Ovary (tissue), 9 donors: ENCODE results near the gene CTCF. TPM values are rescaled to one million over a fixed set of nuclear protein-coding genes. Genes with fewer than 3 reads are reported as not detected.

ENCODE experiments used
- DNase-seq, 5 donors: peaks; one replicate each; pipeline ENCODE4 v3.0.0-alpha.2; 2019 to 2020
- H3K27ac ChIP-seq, 2 donors: fragments of 200-600 bp; one replicate each; pipeline versions ENCODE4 v1.5.1 to v1.8.0; 2019 to 2022
- H3K27me3 ChIP-seq: fragments of 200-600 bp; one replicate; pipeline ENCODE4 v1.8.0; 2022
- H3K36me3 ChIP-seq: fragments of 200-600 bp; sonication (generic); one replicate; pipeline ENCODE4 v1.5.1; 2019
- H3K4me1 ChIP-seq: one replicate; pipeline ENCODE4 v1.8.1; 2013; ENCODE audit warnings: mild to moderate bottlenecking, moderate library complexity; ENCODE audit not compliant: insufficient read depth
- H3K4me3 ChIP-seq: fragments of 200-600 bp; sonication (generic); one replicate; pipeline ENCODE4 v1.5.1; 2017
- H3K9me3 ChIP-seq, 2 donors: fragments of 200-600 bp in 1 of 2; sonication (generic) in 1 of 2; one replicate each; pipeline versions ENCODE4 v1.5.1 to v1.8.1; 2013 to 2019; ENCODE audit warnings: mild to moderate bottlenecking in 1 of 2, moderate library complexity in 1 of 2
- CTCF ChIP-seq, 3 donors: fragments of 450-650 bp in 2 of 3; fragments of 200-600 bp in 1 of 3; IDR thresholded peaks; one replicate each; pipeline versions ENCODE4 v1.5.1 to v1.8.0; 2016 to 2022; ENCODE audit warnings: antibody characterized with exemption in 3 of 3, mild to moderate bottlenecking in 1 of 3
- EP300 ChIP-seq: sonication (generic); formaldehyde crosslinking; IDR thresholded peaks from one replicate; pipeline ENCODE4 v1.6.1; 2017; ENCODE audit warnings: antibody characterized with exemption
- POLR2A ChIP-seq: fragments of 450-650 bp; IDR thresholded peaks from one replicate; pipeline ENCODE4 v1.6.1; 2017; ENCODE audit warnings: antibody characterized with exemption, mild to moderate bottlenecking, moderate library complexity
- WGBS, 3 donors: extraction: QIAGEN DNeasy Blood & Tissue Kit in 1 of 3; methylation state at CpG; one replicate each; pipeline versions ENCODE4 v1.1.5 to v1.1.7; 2013 to 2017; 5-methylcytosine and 5-hydroxymethylcytosine counted together
- intact Hi-C, 4 donors: fragments of 100-400 bp; cut with DNase I; formaldehyde crosslinking; loops; one replicate each; pipeline versions ENCODE4 v1.11.0 to v1.15.1; 2022 to 2023
- polyA plus RNA-seq, 2 donors: library from polyadenylated mRNA; stranded (reverse); fragments of 200-250 nt in 1 of 2; fragments of 350-450 nt in 1 of 2; fragmentation: Illumina TruSeq in 1 of 2; extraction: RNeasy Lipid Tissue Mini Kit (QIAGEN cat#74804) in 1 of 2; gene quantifications; one replicate each; pipeline ENCODE4 v1.2.3, GENCODE V29; 2013 to 2014
- total RNA-seq, 7 donors: library from RNA; depleted of rRNA in 2 of 7; stranded (reverse); fragments of >200 nt in 2 of 7; fragmentation: NEBNext Ultra II Directional in 3 of 7; extraction: Animal tissue kit (Norgen Biotek cat#: 25700) in 3 of 7; gene quantifications; one replicate each; pipeline versions ENCODE4 v1.1.0 to v1.2.4, GENCODE V29; 2016 to 2023
- donor health status: DM: no; HTN: no; CAD: no; lungs with moderate emphysema.
- donor health status: DM: no; HTN: no; CAD: no.
- donor health status: Bipolar disorder and iron deficiency.
- donor health status: DM: yes; HTN: yes; CAD: no.
- donor health status: DM: no; HTN: no; CAD: no.
- donor health status: DM: yes; HTN: yes; CAD: no.

The CTCF gene
- total and polyA plus RNA-seq, 9 donors = 21.0 to 48.4 (median 42.2) TPM

DNA sequence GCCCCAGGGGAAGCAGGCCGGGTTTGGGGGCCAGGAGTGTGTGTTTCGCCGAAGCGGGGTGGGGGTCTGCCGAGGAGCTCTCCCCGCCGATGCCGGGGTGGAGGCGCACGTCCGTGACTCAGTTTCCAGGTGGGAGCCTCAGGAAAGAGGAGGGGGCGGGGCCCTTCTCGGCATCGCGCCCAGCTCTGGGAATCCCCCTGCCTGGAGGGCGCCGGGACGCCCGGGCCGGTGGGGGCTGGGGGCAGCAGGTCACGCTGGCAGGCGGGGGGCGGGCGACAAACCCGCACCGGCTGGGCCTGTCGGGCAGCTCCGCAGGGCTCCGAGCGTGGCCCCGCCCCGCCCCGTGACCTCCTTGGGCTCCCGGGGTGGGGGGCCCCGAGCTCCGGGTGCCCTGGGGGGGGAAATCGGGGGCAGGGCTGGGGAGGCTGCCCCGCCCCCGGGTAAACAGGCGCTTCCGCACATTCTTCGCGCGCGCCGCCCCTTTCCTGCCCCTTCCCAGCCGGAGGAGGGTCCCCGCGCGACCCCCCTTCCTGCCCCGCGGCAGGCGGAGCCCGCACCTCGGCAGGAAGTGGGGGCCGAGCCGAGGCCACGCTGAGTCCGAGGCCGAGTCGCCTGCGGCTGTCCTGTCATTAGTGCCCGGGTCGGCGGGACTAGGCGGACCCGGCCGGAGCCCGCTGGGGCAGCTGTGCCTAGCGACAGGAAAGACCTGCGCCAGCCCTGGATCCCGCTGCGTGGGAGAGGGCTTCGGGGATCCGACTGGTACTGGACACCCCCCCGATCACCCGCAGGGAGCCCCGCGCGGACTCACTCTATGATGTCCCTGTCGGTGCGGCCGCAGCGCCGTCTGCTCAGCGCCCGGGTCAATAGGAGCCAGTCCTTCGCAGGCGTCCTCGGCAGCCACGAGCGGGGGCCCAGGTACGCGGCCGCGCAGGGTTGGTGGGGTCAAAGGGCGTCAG, 24.4 kb upstream of the CTCF start:
- peak overlapping the region; percentile 61 to 71 for H3K27ac ChIP-seq
- H3K36me3 ChIP-seq = no peaks in the 10 kb centered on the region
- H3K4me3 ChIP-seq = peak overlapping the region; percentile 51
- H3K4me1 ChIP-seq = peaks cover 5% of the 10 kb centered on the region
- DNase-seq = peak; percentile 59 to 76 (median 71)
- intact Hi-C loops = no loop called here
- no peaks in the 10 kb centered on the region for H3K27me3 ChIP-seq
- no peaks in the 10 kb centered on the region for H3K9me3 ChIP-seq
- 0 to 2% (median 2%) methylated on average over 15 to 97 of the region's 97 CpGs for WGBS, 3 donors
- TF ChIP-seq POLR2A (no peak), CTCF (IDR thresholded peaks at IDR 0.05) (no peak), EP300 (no peak)

DNA sequence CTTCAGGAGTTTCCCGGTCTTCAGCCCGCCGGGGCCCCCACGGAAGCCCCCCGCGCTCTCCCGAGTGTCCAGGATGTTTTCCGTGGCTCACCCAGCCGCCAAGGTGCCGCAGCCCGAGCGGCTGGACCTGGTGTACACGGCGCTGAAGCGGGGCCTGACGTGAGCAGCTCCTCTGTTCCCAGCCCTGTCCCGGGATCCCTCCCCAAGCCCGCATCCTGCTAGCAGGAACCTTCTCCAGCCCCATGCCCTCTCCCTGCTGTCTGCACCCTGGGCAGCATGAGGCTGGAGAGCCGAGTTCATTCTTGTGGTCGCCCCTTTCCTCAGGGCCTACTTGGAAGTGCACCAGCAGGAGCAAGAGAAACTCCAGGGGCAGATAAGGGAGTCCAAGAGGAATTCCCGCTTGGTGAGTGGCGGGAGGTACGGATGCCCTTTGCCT, 23.6 kb upstream of the CTCF start:
- 33 to 39% (median 35%) methylated on average over 8 to 23 of the region's 23 CpGs for WGBS, 3 donors
- peak in 2 of 5 donors; percentile 35 to 53 for DNase-seq
- Histone ChIP-seq H3K27ac (peak overlapping the region; percentile 61 to 71), H3K4me1 (peaks cover 5% of the 10 kb centered on the region), H3K27me3 (no peaks in the 10 kb centered on the region), H3K4me3 (peak overlapping the region; percentile 51), H3K36me3 (no peaks in the 10 kb centered on the region), H3K9me3 (no peaks in the 10 kb centered on the region)
- intact Hi-C loops = no loop called here
- TF ChIP-seq EP300 (no peak), POLR2A (no peak), CTCF (IDR thresholded peaks at IDR 0.05) (no peak)

GRCh38 chr16:67539271-67539670, 23.1 kb upstream of the CTCF start:
- peak in 1 of 5 donors; percentile 29 for DNase-seq
- Histone ChIP-seq H3K27ac (peak overlapping the region in 1 of 2 donors; percentile 61), H3K9me3 (no peaks in the 10 kb centered on the region), H3K27me3 (no peaks in the 10 kb centered on the region), H3K4me3 (no peak overlapping the region), H3K36me3 (no peaks in the 10 kb centered on the region), H3K4me1 (peaks cover 5% of the 10 kb centered on the region)
- WGBS, 3 donors = 58 to 70% (median 63%) methylated on average over 4 of the region's 4 CpGs
- TF ChIP-seq CTCF (IDR thresholded peaks at IDR 0.05) = no peak
- no peak for TF ChIP-seq POLR2A
- TF ChIP-seq EP300 = no peak
- intact Hi-C loops = no loop called here

GRCh38 chr16:67539691-67540635, 22.4 kb upstream of the CTCF start:
- Histone ChIP-seq H3K4me3 (no peak overlapping the region), H3K9me3 (no peaks in the 10 kb centered on the region), H3K27ac (no peak overlapping the region), H3K27me3 (no peaks in the 10 kb centered on the region), H3K36me3 (no peaks in the 10 kb centered on the region), H3K4me1 (peaks cover 5% of the 10 kb centered on the region)
- TF ChIP-seq CTCF (IDR thresholded peaks at IDR 0.05) (no peak), POLR2A (no peak), EP300 (no peak)
- 81% methylated on average over 27 of the region's 27 CpGs for WGBS, 3 donors
- DNase-seq = peak in 3 of 5 donors; percentile 22 to 40 (median 30)
- intact Hi-C loops = loop anchor here in 1 of 4 donors (10.0 kb wide), 1 partner anchor 105 kb away; the partner anchor contains the start of gene CARMIL2
